WTC11 (cell line): ENCODE measurements around the gene ATP6V1G2. TPM values are rescaled to one million over a fixed set of nuclear protein-coding genes. Genes with fewer than 3 reads are reported as not detected.

ENCODE experiments used
- ATAC-seq: fragments of 200-7000 bp; cut with Tn5 transposase; 2 replicates; pipeline ENCODE4 v1.10.0; 2021; ENCODE audit warnings: mild to moderate bottlenecking, moderate library complexity
- CTCF ChIA-PET: fragments of 300-600 bp; sonication (Branson Sonifier 250); formaldehyde crosslinking; loops from one replicate; lab custom pipeline; 2021; ENCODE audit warnings: antibody characterized with exemption; lab: Charles Lee
- POLR2A ChIA-PET: fragments of 350-600 bp; sonication (Branson Sonifier 250); formaldehyde crosslinking; loops from one replicate; lab custom pipeline; 2021; ENCODE audit warnings: antibody characterized with exemption; lab: Charles Lee
- DNase-seq: peaks from one replicate; pipeline ENCODE4 v3.0.0; 2021; ENCODE audit warnings: low spot score
- H3K27ac Mint-ChIP-seq: 2 replicates; pipeline ENCODE4 v1.8.0; 2021; ENCODE audit warnings: mixed read lengths
- H3K27me3 Mint-ChIP-seq: 2 replicates; pipeline ENCODE4 v1.8.0; 2021; ENCODE audit warnings: low read depth, mild to moderate bottlenecking, moderate library complexity, mixed read lengths
- H3K36me3 Mint-ChIP-seq: 2 replicates; pipeline ENCODE4 v1.8.0; 2021; ENCODE audit warnings: mixed read lengths
- H3K4me1 Mint-ChIP-seq: 2 replicates; pipeline ENCODE4 v1.8.0; 2022; ENCODE audit warnings: mixed read lengths
- H3K4me3 Mint-ChIP-seq: 2 replicates; pipeline ENCODE4 v1.8.0; 2021; ENCODE audit warnings: mild to moderate bottlenecking, moderate library complexity, mixed read lengths
- H3K9me3 Mint-ChIP-seq: 2 replicates; pipeline ENCODE4 v1.8.0; 2021; ENCODE audit warnings: mixed read lengths
- FOXP4 ChIP-seq: sonication (generic); formaldehyde crosslinking; IDR thresholded peaks from 2 replicates; pipeline ENCODE4 v1.8.0; 2022; ENCODE audit warnings: mild to moderate bottlenecking, missing genetic modification reagents
- GABPB1 ChIP-seq: sonication (generic); formaldehyde crosslinking; IDR thresholded peaks from 2 replicates; pipeline ENCODE4 v1.8.1; 2023; ENCODE audit warnings: mild to moderate bottlenecking, missing genetic modification reagents
- GTF2I ChIP-seq: fragments of 250-450 bp; sonication (Bioruptor Pico); conservative IDR thresholded peaks from 2 replicates; pipeline ENCODE4 v1.4.0; 2021; ENCODE audit warnings: mild to moderate bottlenecking
- JAZF1 ChIP-seq: fragments of 250-450 bp; sonication (Bioruptor Pico); IDR thresholded peaks from 2 replicates; pipeline ENCODE4 v1.9.0; 2021; ENCODE audit warnings: moderate library complexity, mild to moderate bottlenecking, inconsistent platforms
- NFATC4 ChIP-seq: fragments of 250-450 bp; sonication (Bioruptor Pico); IDR thresholded peaks from 2 replicates; pipeline ENCODE4 v1.9.0; 2021; ENCODE audit warnings: mild to moderate bottlenecking
- PRRX2 ChIP-seq: fragments of 250-450 bp; sonication (Bioruptor Pico); IDR thresholded peaks from 2 replicates; pipeline ENCODE4 v1.8.0; 2021; ENCODE audit warnings: mild to moderate bottlenecking
- SOX15 ChIP-seq: fragments of 250-450 bp; sonication (Bioruptor Pico); IDR thresholded peaks from 2 replicates; pipeline ENCODE4 v1.9.0; 2021; ENCODE audit warnings: mild to moderate bottlenecking
- ZBTB21 ChIP-seq: sonication (generic); formaldehyde crosslinking; IDR thresholded peaks from 2 replicates; pipeline ENCODE4 v1.8.1; 2023; ENCODE audit warnings: mild to moderate bottlenecking, missing genetic modification reagents, borderline replicate concordance
- ZNF121 ChIP-seq: sonication (generic); formaldehyde crosslinking; IDR thresholded peaks from 2 replicates; pipeline ENCODE4 v1.8.0; 2023; ENCODE audit warnings: missing genetic modification reagents
- ZNF138 ChIP-seq: sonication (generic); formaldehyde crosslinking; conservative IDR thresholded peaks from 2 replicates; pipeline ENCODE4 v1.8.1; 2022; ENCODE audit warnings: mild to moderate bottlenecking, moderate library complexity, missing genetic modification reagents
- ZNF317 ChIP-seq: sonication (generic); formaldehyde crosslinking; IDR thresholded peaks from 2 replicates; pipeline ENCODE4 v1.8.1; 2023; ENCODE audit warnings: low read depth, mild to moderate bottlenecking, moderate library complexity, missing genetic modification reagents, borderline replicate concordance
- ZNF423 ChIP-seq: fragments of 250-450 bp; sonication (Bioruptor Pico); IDR thresholded peaks from 2 replicates; pipeline ENCODE4 v2.1.2; 2022; ENCODE audit warnings: mild to moderate bottlenecking, moderate library complexity
- total RNA-seq: library from RNA; stranded (reverse); gene quantifications from 3 replicates; pipeline ENCODE4 v1.2.3, GENCODE V29; 2021
- TF ChIP-seq, protein P1 (sequence below): fragments of 200-600 bp; IDR thresholded peaks from 2 replicates; pipeline ENCODE4 v1.8.0; 2022; ENCODE audit warnings: antibody characterized with exemption
- TF ChIP-seq, protein P2 (sequence below): sonication (generic); formaldehyde crosslinking; IDR thresholded peaks from 2 replicates; pipeline ENCODE4 v1.8.1; 2023; ENCODE audit warnings: mild to moderate bottlenecking, moderate library complexity, missing genetic modification reagents
- TF ChIP-seq, protein P3 (sequence below): fragments of 250-450 bp; sonication (Bioruptor Pico); IDR thresholded peaks from 2 replicates; pipeline ENCODE4 v2.1.2; 2022; ENCODE audit warnings: mild to moderate bottlenecking, moderate library complexity
- TF ChIP-seq, protein P4 (sequence below): sonication (generic); formaldehyde crosslinking; IDR thresholded peaks from 2 replicates; pipeline ENCODE4 v1.8.0; 2022; ENCODE audit warnings: mild to moderate bottlenecking, missing genetic modification reagents
- TF ChIP-seq, protein P5 (sequence below): sonication (generic); formaldehyde crosslinking; IDR thresholded peaks from 2 replicates; pipeline ENCODE4 v1.8.0; 2023; ENCODE audit warnings: missing genetic modification reagents
- TF ChIP-seq, protein P6 (sequence below): sonication (generic); formaldehyde crosslinking; conservative IDR thresholded peaks from 2 replicates; pipeline ENCODE4 v1.8.1; 2022; ENCODE audit warnings: mild to moderate bottlenecking, missing genetic modification reagents
- TF ChIP-seq, protein P7 (sequence below): sonication (generic); formaldehyde crosslinking; IDR thresholded peaks from 2 replicates; pipeline ENCODE4 v1.8.1; 2022; ENCODE audit warnings: low read depth, missing genetic modification reagents, borderline replicate concordance

Gene ATP6V1G2
- total RNA-seq, 1 experiment from 2014 or later, result 4.0 TPM

DNA sequence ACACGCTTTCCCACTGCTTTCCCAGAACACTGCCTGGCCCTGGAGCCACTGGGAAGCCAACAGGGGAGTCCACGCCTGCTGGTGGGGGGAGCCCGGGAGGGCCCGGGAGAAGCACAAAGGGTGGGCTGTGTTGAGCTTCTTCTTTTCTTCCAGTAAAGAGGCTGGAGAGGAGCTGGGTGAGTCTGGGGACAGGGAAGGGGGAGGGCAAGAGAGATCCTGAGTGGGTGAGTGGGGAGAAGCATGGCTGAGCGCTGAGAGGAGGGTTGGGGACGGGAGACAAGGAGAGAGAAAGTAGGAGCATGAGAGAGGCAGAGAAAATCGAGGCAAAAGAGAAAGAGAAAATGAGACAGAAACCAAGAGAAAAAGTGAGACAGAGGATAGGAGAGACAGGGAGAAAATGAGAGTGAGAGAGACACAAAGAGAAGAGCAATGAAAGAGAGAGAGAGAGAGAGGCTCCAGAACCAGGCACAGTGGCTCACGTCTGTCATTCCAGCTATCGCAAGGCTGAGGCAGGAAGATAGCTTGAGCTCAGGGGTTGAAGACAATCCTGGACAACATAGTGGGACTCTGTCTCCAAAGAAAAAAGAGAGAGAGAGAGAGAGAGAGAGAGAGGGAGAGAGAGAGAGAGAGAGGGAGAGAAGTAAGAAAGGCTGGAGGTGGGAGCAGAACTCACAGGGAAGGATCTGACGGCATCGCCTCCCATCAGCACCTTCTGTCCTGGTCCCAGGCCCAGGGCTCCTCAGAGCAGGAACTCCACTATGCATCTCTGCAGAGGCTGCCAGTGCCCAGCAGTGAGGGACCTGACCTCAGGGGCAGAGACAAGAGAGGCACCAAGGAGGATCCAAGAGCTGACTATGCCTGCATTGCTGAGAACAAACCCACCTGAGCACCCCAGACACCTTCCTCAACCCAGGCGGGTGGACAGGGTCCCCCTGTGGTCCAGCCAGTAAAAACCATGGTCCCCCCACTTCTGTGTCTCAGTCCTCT, 41.7 kb upstream of the ATP6V1G2 start (continued):
- TF ChIP-seq NFATC4 (CRISPR knock-in tag) (no peak), ZNF317 (CRISPR knock-in tag) (no peak), ZBTB21 (no peak), SOX15 (CRISPR knock-in tag) (no peak)
- TF ChIP-seq, protein P1, sequence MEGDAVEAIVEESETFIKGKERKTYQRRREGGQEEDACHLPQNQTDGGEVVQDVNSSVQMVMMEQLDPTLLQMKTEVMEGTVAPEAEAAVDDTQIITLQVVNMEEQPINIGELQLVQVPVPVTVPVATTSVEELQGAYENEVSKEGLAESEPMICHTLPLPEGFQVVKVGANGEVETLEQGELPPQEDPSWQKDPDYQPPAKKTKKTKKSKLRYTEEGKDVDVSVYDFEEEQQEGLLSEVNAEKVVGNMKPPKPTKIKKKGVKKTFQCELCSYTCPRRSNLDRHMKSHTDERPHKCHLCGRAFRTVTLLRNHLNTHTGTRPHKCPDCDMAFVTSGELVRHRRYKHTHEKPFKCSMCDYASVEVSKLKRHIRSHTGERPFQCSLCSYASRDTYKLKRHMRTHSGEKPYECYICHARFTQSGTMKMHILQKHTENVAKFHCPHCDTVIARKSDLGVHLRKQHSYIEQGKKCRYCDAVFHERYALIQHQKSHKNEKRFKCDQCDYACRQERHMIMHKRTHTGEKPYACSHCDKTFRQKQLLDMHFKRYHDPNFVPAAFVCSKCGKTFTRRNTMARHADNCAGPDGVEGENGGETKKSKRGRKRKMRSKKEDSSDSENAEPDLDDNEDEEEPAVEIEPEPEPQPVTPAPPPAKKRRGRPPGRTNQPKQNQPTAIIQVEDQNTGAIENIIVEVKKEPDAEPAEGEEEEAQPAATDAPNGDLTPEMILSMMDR, result no peak
- TF ChIP-seq, protein P2, sequence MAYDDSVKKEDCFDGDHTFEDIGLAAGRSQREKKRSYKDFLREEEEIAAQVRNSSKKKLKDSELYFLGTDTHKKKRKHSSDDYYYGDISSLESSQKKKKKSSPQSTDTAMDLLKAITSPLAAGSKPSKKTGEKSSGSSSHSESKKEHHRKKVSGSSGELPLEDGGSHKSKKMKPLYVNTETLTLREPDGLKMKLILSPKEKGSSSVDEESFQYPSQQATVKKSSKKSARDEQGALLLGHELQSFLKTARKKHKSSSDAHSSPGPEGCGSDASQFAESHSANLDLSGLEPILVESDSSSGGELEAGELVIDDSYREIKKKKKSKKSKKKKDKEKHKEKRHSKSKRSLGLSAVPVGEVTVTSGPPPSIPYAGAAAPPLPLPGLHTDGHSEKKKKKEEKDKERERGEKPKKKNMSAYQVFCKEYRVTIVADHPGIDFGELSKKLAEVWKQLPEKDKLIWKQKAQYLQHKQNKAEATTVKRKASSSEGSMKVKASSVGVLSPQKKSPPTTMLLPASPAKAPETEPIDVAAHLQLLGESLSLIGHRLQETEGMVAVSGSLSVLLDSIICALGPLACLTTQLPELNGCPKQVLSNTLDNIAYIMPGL, result no peak

DNA sequence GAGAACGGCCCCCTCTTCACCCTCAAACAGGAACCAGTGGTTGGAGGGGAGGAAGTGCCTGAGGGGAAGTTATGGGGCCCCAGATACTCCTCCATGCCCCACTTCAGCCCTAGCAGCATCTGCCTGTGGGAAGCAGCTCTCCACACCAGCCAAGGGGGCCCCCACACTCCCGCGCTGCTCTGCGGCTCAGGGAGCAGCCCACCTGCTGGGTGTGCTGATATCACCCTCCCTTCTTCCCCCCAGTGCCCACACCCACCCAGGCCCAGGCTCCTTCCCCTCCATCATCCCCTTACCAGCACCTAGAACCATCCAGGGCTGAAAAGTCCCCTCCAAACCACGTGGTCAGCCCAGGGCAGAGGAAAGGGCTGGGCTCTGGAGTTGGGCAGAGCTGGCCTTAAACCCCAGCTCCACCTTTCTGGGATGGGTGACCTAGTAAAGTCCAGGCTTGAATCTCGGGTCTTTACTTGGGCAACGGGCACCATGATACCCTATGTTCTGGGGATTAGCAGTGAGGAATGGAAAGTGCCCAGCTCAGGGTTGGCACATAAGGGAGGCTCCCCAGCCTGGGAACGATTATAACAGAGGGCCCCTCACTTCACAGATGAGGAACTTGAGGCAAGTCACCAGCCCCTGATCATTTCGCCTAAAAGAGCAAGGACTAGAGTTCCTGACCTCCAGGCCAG, 40.3 kb upstream of the ATP6V1G2 start:
- Mint-ChIP-seq H3K4me3 (no peak overlapping the region), H3K4me1 (peaks cover 11% of the 10 kb centered on the region), H3K27me3 (peaks cover 9% of the 10 kb centered on the region; the same call in 1 of the 2 replicates), H3K36me3 (no peaks in the 10 kb centered on the region), H3K27ac (no peak overlapping the region), H3K9me3 (no peaks in the 10 kb centered on the region)
- ChIA-PET POLR2A (interaction anchor here (1.0 kb wide), 1 partner anchor 54 kb away, joined by 3 read pairs; no protein-coding TSS in a partner anchor), CTCF (interaction anchor here (0.9 to 15.1 kb wide), 7 partner anchors 10 to 45 kb away, joined by 4 to 293 read pairs (median 8); partner anchors contain the start of genes ATP6V1G2, DDX39B, NCR3 and TNF)
- no peak for ATAC-seq
- TF ChIP-seq ZBTB21 (no peak), ZNF423 (CRISPR knock-in tag) (no peak), ZNF121 (CRISPR knock-in tag) (no peak), FOXP4 (no peak), GABPB1 (no peak), ZNF317 (CRISPR knock-in tag) (no peak), GTF2I (CRISPR knock-in tag) (no peak), ZNF138 (no peak), PRRX2 (no peak), JAZF1 (CRISPR knock-in tag) (no peak)
- TF ChIP-seq, protein P3, sequence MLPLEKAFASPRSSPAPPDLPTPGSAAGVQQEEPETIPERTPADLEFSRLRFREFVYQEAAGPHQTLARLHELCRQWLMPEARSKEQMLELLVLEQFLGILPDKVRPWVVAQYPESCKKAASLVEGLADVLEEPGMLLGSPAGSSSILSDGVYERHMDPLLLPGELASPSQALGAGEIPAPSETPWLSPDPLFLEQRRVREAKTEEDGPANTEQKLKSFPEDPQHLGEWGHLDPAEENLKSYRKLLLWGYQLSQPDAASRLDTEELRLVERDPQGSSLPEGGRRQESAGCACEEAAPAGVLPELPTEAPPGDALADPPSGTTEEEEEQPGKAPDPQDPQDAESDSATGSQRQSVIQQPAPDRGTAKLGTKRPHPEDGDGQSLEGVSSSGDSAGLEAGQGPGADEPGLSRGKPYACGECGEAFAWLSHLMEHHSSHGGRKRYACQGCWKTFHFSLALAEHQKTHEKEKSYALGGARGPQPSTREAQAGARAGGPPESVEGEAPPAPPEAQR (CRISPR knock-in tag), result no peak
- TF ChIP-seq, protein P4, sequence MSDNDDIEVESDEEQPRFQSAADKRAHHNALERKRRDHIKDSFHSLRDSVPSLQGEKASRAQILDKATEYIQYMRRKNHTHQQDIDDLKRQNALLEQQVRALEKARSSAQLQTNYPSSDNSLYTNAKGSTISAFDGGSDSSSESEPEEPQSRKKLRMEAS (CRISPR knock-in tag), result no peak
- TF ChIP-seq, protein P5, sequence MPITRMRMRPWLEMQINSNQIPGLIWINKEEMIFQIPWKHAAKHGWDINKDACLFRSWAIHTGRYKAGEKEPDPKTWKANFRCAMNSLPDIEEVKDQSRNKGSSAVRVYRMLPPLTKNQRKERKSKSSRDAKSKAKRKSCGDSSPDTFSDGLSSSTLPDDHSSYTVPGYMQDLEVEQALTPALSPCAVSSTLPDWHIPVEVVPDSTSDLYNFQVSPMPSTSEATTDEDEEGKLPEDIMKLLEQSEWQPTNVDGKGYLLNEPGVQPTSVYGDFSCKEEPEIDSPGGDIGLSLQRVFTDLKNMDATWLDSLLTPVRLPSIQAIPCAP, result no peak
- TF ChIP-seq, protein P6, sequence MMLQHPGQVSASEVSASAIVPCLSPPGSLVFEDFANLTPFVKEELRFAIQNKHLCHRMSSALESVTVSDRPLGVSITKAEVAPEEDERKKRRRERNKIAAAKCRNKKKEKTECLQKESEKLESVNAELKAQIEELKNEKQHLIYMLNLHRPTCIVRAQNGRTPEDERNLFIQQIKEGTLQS (CRISPR knock-in tag), result no peak
- TF ChIP-seq, protein P7, sequence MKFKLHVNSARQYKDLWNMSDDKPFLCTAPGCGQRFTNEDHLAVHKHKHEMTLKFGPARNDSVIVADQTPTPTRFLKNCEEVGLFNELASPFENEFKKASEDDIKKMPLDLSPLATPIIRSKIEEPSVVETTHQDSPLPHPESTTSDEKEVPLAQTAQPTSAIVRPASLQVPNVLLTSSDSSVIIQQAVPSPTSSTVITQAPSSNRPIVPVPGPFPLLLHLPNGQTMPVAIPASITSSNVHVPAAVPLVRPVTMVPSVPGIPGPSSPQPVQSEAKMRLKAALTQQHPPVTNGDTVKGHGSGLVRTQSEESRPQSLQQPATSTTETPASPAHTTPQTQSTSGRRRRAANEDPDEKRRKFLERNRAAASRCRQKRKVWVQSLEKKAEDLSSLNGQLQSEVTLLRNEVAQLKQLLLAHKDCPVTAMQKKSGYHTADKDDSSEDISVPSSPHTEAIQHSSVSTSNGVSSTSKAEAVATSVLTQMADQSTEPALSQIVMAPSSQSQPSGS (CRISPR knock-in tag), result no peak
- DNase-seq, result no peak
